MM.1S (cell line): ENCODE data around the gene PLOD3.

Experiments
- DNase-seq: peaks from one replicate; pipeline ENCODE4 v3.0.0-alpha.2; 2015
- H2AFZ ChIP-seq: fragments of 300-600 bp; sonication (generic); 2 replicates; pipeline ENCODE4 v1.6.0; 2016; ENCODE audit warnings: antibody characterized with exemption, low read length
- H3F3A ChIP-seq: fragments of 300-600 bp; sonication (generic); 2 replicates; pipeline ENCODE4 v1.6.1; 2016; ENCODE audit warnings: mild to moderate bottlenecking, antibody characterized with exemption, low read length, moderate library complexity, mixed read lengths; ENCODE audit not compliant: insufficient read depth
- H3K27ac ChIP-seq: fragments of 300-600 bp; sonication (generic); 2 replicates; pipeline ENCODE4 v1.5.1; 2016; ENCODE audit warnings: mild to moderate bottlenecking, low read length
- H3K27me3 ChIP-seq: fragments of 300-600 bp; sonication (generic); replicated peaks from 2 replicates; pipeline ENCODE4 v1.6.0; 2016; ENCODE audit warnings: low read length; ENCODE audit not compliant: insufficient read depth
- H3K36me3 ChIP-seq: fragments of 300-600 bp; sonication (generic); replicated peaks from 2 replicates; pipeline ENCODE4 v1.6.1; 2016; ENCODE audit warnings: mild to moderate bottlenecking, low read length, mixed read lengths; ENCODE audit not compliant: insufficient read depth
- H3K4me1 ChIP-seq: fragments of 300-600 bp; sonication (generic); 2 replicates; pipeline ENCODE4 v1.6.1; 2016; ENCODE audit warnings: low read length, mixed read lengths
- H3K4me2 ChIP-seq: fragments of 300-600 bp; sonication (generic); 2 replicates; pipeline ENCODE4 v1.6.0; 2016; ENCODE audit warnings: low read depth, low read length
- H3K4me3 ChIP-seq: fragments of 300-600 bp; sonication (generic); 2 replicates; pipeline ENCODE4 v1.5.1; 2016; ENCODE audit warnings: low read length, mixed read lengths
- H3K79me2 ChIP-seq: fragments of 300-600 bp; sonication (generic); 2 replicates; pipeline ENCODE4 v1.6.1; 2016; ENCODE audit warnings: mixed run types, low read length, mixed read lengths
- H3K9ac ChIP-seq: fragments of 300-600 bp; sonication (generic); 2 replicates; pipeline ENCODE4 v1.6.1; 2016; ENCODE audit warnings: low read length, mixed read lengths
- H3K9me2 ChIP-seq: fragments of 300-600 bp; sonication (generic); replicated peaks from 2 replicates; pipeline ENCODE4 v1.6.1; 2016; ENCODE audit warnings: mild to moderate bottlenecking, low read length, mixed read lengths; ENCODE audit not compliant: insufficient read depth
- H3K9me3 ChIP-seq: fragments of 300-600 bp; sonication (generic); replicated peaks from 2 replicates; pipeline ENCODE4 v1.6.1; 2016; ENCODE audit warnings: mild to moderate bottlenecking, low read length, mixed read lengths; ENCODE audit not compliant: insufficient read depth
- H4K20me1 ChIP-seq: fragments of 300-600 bp; sonication (generic); 2 replicates; pipeline ENCODE4 v1.6.1; 2016; ENCODE audit warnings: mild to moderate bottlenecking, low read length, moderate library complexity, mixed read lengths; ENCODE audit not compliant: insufficient read depth
- EZH2 ChIP-seq: fragments of 300-600 bp; sonication (generic); optimal IDR thresholded peaks from 2 replicates; pipeline ENCODE3; 2017; ENCODE audit warnings: low read depth, mild to moderate bottlenecking, antibody characterized with exemption, low read length, mixed read lengths
- EZH2phosphoT487 ChIP-seq: fragments of 300-600 bp; sonication (generic); IDR thresholded peaks from 2 replicates; pipeline ENCODE4 v1.6.1; 2018; ENCODE audit warnings: antibody characterized with exemption, low read length
- TF ChIP-seq, protein P1 (sequence below): fragments of 300-600 bp; sonication (generic); IDR thresholded peaks from 2 replicates; pipeline ENCODE4 v1.5.1; 2016; ENCODE audit warnings: antibody characterized with exemption, low read length, mixed read lengths

The PLOD3 gene

DNA sequence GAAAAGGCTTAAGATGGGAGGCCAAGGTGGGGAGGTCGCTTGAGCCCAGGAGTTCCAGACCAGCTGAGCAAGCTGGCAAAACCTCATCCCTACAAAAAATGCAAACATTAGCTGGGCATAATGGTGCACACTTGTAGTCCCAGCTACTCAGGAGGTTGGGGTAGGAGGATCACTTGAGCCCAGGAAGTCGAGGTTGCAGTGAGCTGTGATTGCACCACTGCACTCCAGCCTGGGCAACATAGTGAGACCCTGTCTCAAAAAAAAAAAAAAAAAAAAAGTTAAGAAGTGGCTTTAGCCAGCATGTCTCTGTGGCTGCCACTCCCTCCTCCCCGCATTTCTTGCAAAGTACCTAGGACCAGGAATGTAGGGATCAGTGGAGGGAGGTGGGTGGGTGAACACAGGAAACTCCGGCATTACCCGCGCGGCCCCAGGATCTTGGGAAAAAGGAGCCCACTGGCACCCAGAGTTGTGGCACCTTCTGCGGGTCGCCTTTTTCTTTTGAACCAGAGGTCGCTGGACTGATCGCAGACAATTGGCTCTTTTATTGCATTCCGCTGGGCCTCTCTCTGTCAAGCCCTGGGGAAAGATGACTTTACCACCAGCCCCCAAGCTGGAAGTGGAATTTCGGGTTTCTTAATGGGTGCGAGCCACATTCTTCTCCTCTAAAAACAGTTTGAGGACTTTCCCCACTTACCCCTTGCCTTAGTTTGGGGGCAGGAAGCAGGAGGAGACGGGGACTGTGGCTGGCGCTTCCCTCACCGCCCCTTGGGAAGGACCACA, 55.5 kb downstream of the PLOD3 start:
- H3K4me2 ChIP-seq: no peak overlapping the region
- no peaks in the 10 kb centered on the region for H3K9me2 ChIP-seq
- H3K36me3 ChIP-seq: no peaks in the 10 kb centered on the region
- H3K9ac ChIP-seq: no peak overlapping the region
- TF ChIP-seq, protein P1, sequence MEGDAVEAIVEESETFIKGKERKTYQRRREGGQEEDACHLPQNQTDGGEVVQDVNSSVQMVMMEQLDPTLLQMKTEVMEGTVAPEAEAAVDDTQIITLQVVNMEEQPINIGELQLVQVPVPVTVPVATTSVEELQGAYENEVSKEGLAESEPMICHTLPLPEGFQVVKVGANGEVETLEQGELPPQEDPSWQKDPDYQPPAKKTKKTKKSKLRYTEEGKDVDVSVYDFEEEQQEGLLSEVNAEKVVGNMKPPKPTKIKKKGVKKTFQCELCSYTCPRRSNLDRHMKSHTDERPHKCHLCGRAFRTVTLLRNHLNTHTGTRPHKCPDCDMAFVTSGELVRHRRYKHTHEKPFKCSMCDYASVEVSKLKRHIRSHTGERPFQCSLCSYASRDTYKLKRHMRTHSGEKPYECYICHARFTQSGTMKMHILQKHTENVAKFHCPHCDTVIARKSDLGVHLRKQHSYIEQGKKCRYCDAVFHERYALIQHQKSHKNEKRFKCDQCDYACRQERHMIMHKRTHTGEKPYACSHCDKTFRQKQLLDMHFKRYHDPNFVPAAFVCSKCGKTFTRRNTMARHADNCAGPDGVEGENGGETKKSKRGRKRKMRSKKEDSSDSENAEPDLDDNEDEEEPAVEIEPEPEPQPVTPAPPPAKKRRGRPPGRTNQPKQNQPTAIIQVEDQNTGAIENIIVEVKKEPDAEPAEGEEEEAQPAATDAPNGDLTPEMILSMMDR: no peak
- TF ChIP-seq EZH2 (no peak), EZH2phosphoT487 (no peak)
- H3K4me1 ChIP-seq: peaks cover 5% of the 10 kb centered on the region; the same call in 1 of the 2 replicates
- no peak overlapping the region for H2AFZ ChIP-seq
- H3K27me3 ChIP-seq: peaks cover 33% of the 10 kb centered on the region
- no peak for DNase-seq
- H3K27ac ChIP-seq: no peak overlapping the region
- H4K20me1 ChIP-seq: no peaks in the 10 kb centered on the region
- no peak overlapping the region for H3K4me3 ChIP-seq
- H3K79me2 ChIP-seq: no peaks in the 10 kb centered on the region
- H3K9me3 ChIP-seq: no peaks in the 10 kb centered on the region
- no peaks in the 10 kb centered on the region for H3F3A ChIP-seq

DNA sequence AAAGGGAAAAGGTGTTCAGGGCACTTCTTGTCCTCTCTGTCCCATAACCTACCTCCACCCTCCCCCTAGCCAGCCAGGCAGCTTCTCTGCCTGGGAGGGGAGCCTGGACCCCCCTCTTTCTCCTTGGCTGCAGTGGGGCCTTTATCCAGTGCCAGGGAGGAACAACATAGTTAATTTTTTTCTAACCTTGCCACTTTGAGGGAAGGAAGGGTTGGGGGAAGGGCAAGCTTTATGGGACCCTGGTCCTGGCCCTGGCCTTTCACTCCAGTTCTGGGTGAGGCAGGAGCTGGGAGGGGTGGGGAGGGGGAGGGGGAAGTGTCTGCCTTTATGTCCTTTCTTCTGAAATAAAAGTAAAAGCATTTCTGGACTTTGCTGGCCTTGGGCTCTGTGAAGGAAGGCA, 56.5 kb downstream of the PLOD3 start:
- no peak overlapping the region for H3K4me3 ChIP-seq
- peaks cover 29% of the 10 kb centered on the region for H3K27me3 ChIP-seq
- no peak overlapping the region for H3K27ac ChIP-seq
- H3K9me2 ChIP-seq: no peaks in the 10 kb centered on the region
- H2AFZ ChIP-seq: no peak overlapping the region
- H3K79me2 ChIP-seq: no peaks in the 10 kb centered on the region
- H3F3A ChIP-seq: no peaks in the 10 kb centered on the region
- no peaks in the 10 kb centered on the region for H3K9me3 ChIP-seq
- H3K9ac ChIP-seq: no peak overlapping the region
- TF ChIP-seq EZH2: no peak
- no peak for TF ChIP-seq EZH2phosphoT487
- TF ChIP-seq, protein P1: no peak
- no peaks in the 10 kb centered on the region for H3K36me3 ChIP-seq
- peaks cover 3% of the 10 kb centered on the region; the same call in 1 of the 2 replicates for H3K4me1 ChIP-seq
- H4K20me1 ChIP-seq: no peaks in the 10 kb centered on the region
- no peak overlapping the region for H3K4me2 ChIP-seq
- DNase-seq: no peak

DNA sequence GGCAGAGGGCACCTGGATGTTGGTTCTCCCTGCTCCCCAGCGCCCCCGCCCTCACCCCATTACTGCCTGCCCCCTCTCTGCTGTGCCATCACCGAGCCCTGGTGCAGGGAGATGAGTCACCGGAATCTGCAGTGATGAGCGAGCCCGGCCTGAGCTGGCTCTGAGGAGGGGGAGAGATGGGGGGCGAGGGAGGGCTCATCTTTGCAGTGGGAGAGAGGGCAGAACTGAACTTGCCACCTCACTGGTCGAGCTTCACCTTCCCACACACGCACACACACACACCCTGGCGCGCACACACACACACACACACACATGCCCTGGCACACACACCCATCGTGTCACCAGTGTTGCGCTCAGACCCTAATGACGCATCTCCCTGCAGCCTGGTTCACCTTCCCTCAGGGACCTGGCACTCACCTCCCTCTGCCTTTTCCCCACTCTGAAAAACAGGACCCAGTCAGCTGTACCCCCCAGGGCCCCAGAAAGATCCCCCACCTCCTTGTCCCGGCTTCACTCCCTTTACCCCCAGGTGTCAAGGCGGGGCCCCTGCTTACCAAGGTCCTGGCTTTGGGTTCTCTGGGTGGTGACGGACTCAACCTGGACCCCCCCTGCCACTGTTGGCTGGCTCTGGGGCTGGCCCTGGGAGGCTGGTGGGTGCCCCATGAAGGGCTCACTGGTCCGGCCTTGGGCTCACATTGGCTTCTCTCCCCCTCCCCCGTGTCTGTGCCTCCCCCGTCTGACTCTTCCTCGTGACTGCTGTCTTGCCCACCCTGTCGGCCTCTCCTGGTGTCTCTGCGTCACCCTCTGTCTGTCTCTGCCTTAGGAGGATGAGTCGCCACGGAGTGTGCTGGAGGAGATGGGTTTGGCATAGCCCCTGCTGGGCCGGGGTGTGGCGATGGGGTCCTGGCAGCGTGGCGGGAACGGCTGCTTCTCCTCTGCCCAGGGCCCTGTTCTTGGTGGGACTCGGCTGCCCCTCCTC, 57.4 kb downstream of the PLOD3 start:
- no peak overlapping the region for H3K4me2 ChIP-seq
- H3K36me3 ChIP-seq: no peaks in the 10 kb centered on the region
- no peaks in the 10 kb centered on the region for H3F3A ChIP-seq
- H3K79me2 ChIP-seq: no peaks in the 10 kb centered on the region
- H4K20me1 ChIP-seq: no peaks in the 10 kb centered on the region
- H3K27me3 ChIP-seq: peaks cover 23% of the 10 kb centered on the region
- peaks cover 4% of the 10 kb centered on the region for H3K4me1 ChIP-seq
- DNase-seq: no peak
- no peak overlapping the region for H3K27ac ChIP-seq
- TF ChIP-seq, protein P1: no peak
- TF ChIP-seq EZH2phosphoT487 (no peak), EZH2 (no peak)
- H2AFZ ChIP-seq: no peak overlapping the region
- no peak overlapping the region for H3K4me3 ChIP-seq
- no peak overlapping the region for H3K9ac ChIP-seq
- H3K9me3 ChIP-seq: no peaks in the 10 kb centered on the region
- H3K9me2 ChIP-seq: no peaks in the 10 kb centered on the region
